K562 treated with DMSO at 1 percent for 48 hours (cell line): Measurements from ENCODE around the gene PRICKLE1. TPM values are rescaled to one million over a fixed set of nuclear protein-coding genes. Genes with fewer than 3 reads are reported as not detected.

Experiments
- total RNA-seq: library from RNA; unstranded; fragments of 300-600 nt; gene quantifications from 2 replicates; pipeline ENCODE4 v1.2.3, GENCODE V29; 2022; ENCODE audit warnings: low replicate concordance; ENCODE audit errors: extremely low read depth

The PRICKLE1 gene
- not detected in 2 replicates for total RNA-seq

DNA sequence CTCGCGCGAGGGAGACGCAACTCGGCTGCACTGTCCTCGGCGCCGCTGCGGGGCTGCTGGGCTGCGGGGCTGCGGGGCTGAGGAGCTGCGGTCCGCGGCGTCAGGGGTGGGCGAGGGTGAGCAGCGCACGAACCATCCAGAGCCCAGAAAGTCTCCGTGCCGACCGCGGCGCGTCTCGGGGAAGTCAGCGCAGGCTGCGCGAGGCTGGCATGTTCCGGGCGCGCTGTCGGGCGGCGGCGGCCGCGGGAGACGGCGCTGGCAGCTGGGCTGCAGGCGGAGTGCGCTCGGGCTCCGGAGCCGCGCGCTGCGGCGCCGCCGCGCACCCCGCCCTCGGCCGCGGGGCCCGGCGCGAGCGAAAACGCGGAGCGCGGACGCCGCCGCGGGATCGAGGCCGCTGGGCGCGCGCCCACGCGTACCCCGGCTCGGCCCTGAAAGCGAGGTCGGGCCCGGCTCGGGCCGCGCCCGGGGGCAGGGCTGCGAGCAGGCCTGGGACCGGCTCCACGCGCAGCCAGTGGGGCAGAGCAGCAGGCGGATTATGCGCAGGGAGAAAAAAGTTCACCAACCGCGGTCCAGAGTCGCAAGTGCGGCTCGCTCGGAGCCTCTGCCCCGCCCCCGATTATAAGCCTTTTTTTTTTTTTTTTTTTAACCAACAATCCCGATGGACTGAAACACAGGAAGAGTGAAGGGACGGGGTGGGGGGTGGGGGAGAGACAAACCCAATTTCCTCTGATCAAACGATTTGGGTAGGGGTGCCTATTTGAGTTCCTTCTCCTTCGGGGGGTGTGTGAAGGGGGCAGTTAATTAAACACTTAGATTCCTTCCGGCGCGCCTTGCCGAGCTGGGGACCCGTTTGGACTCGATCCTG lies at the start of gene PRICKLE1:
Gene PRICKLE1 (minus strand): TSS at position 282 of the 865 bp plus-strand sequence. CDS start 117,230 bp downstream, outside the sequence.

